Glomerular endothelial cell (primary cell): ENCODE measurements around the gene IGFLR1. TPM values are rescaled to one million over a fixed set of nuclear protein-coding genes. Genes with fewer than 3 reads are reported as not detected.

Source experiments
- DNase-seq: peaks from one replicate; pipeline ENCODE4 v3.0.0-alpha.2; 2011; ENCODE audit warnings: low read depth, low spot score; ENCODE audit errors: extremely low read depth
- total RNA-seq: library from RNA; depleted of rRNA; stranded (reverse); fragments of >200 nt; gene quantifications from 2 replicates; pipeline ENCODE4 v1.2.3, GENCODE V29; 2015

The IGFLR1 gene
- 3.2 and 4.3 TPM in 2 replicates for total RNA-seq

GRCh38 chr19:35742121-35742724, at the start of gene IGFLR1:
IGFLR1 (minus strand) TSS chr19:35742452; CDS start chr19:35741180, 1,272 bp downstream.
- no peak for DNase-seq

- no peak for DNase-seq
Measured at GRCh38 chr19:35791814-35792279, 49.6 kb upstream of the IGFLR1 start.

GRCh38 chr19:35790981-35791813, 48.9 kb upstream of the IGFLR1 start:
- DNase-seq: no peak

- no peak for DNase-seq
Measured at GRCh38 chr19:35789978-35790944, 48.0 kb upstream of the IGFLR1 start.

- no peak for DNase-seq
Measured at GRCh38 chr19:35789195-35789977, 47.1 kb upstream of the IGFLR1 start.

- DNase-seq: no peak
Measured at GRCh38 chr19:35788205-35788960, 46.1 kb upstream of the IGFLR1 start.

- no peak for DNase-seq
Measured at GRCh38 chr19:35787227-35787799, 45.1 kb upstream of the IGFLR1 start.

- no peak for DNase-seq
Measured at GRCh38 chr19:35786299-35787160, 44.3 kb upstream of the IGFLR1 start.

- DNase-seq: no peak
Measured at GRCh38 chr19:35785339-35785627, 43.0 kb upstream of the IGFLR1 start.

GRCh38 chr19:35784503-35785338, 42.5 kb upstream of the IGFLR1 start:
- DNase-seq: no peak

- DNase-seq: no peak
Measured at GRCh38 chr19:35783469-35784434, 41.5 kb upstream of the IGFLR1 start.

GRCh38 chr19:35782589-35782988, 40.3 kb upstream of the IGFLR1 start:
- no peak for DNase-seq

GRCh38 chr19:35781650-35782049, 39.4 kb upstream of the IGFLR1 start:
- DNase-seq: no peak

GRCh38 chr19:35780717-35781116, 38.5 kb upstream of the IGFLR1 start:
- DNase-seq: no peak

- no peak for DNase-seq
Measured at GRCh38 chr19:35780058-35780457, 37.8 kb upstream of the IGFLR1 start.

- no peak for DNase-seq
Measured at GRCh38 chr19:35779033-35779432, 36.8 kb upstream of the IGFLR1 start.
